Mucosa of stomach (tissue), 1 donor: Measurements from ENCODE around the gene TRAF4.

Experiments used
- H3K27me3 ChIP-seq: one replicate; pipeline ENCODE4 v1.7.0; 2013; ENCODE audit warnings: mild to moderate bottlenecking, low read length; ENCODE audit not compliant: control insufficient read depth, insufficient read depth
- H3K36me3 ChIP-seq: one replicate; pipeline ENCODE4 v1.7.0; 2013; ENCODE audit warnings: low read length; ENCODE audit not compliant: control insufficient read depth, insufficient read depth
- H3K4me1 ChIP-seq: one replicate; pipeline ENCODE4 v1.7.0; 2013; ENCODE audit warnings: mild to moderate bottlenecking, low read length; ENCODE audit not compliant: control insufficient read depth, insufficient read depth
- H3K4me3 ChIP-seq: one replicate; pipeline ENCODE4 v1.7.0; 2013; ENCODE audit warnings: low read length
- H3K9ac ChIP-seq: one replicate; pipeline ENCODE4 v1.7.0; 2013; ENCODE audit warnings: mild to moderate bottlenecking, low read length, moderate library complexity
- H3K9me3 ChIP-seq: one replicate; pipeline ENCODE4 v1.7.0; 2013; ENCODE audit warnings: mild to moderate bottlenecking, low read length, moderate library complexity; ENCODE audit not compliant: control insufficient read depth
- donor health status: Pancreatic carcinoma.

TRAF4 gene

DNA sequence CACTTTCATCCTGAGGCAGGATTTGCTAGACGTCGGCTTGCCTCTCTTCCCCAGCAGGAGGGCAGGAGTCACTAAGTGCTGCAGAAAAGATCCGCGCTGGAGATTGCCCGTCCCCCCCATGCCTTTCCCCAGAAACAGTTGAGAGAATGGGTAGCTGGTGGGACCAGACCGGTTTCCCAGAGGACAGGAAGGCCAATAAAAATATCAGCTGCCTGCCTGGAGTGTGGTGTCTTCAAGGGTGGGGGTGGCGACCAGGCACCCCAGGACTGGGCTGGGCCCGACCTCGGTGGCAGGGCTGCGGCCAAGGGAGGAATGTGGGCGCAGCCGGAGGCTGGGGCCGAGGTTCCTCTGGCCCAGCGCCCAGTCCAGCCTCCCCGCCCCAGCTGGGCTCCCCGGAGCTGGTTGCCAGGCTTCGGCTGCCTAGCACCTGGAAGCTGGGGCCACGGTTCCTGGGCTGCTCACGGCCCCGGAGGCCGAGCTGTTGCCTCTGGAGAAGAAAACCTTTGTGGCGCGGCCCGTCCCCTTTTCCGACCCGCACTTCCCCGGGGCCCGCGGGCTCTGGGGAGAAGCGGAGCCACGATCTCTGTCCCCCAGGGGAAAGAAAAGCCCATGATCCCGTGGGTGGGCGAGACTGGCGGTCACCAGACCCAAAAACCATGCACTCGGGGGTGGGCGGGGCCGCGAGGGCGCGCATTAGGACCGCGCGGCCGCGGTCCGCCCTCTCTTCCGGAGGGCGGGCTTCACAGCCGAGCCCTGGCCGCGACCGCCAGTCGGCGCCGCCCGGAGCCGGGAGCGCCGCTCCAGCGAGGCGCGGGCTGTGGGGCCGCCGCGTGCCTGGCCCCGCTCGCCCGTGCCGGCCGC is at the start of gene TRAF4:
TRAF4 (plus strand) TSS at position 769 of the 861 bp plus-strand sequence. CDS start 102 bp downstream, outside the sequence.
- H3K9ac ChIP-seq, result peak within 1 kb of the TSS; percentile 99
- no peaks in the 10 kb centered on the region for H3K9me3 ChIP-seq
- peaks cover 61% of the 10 kb centered on the region for H3K4me1 ChIP-seq
- no peaks in the 10 kb centered on the region for H3K27me3 ChIP-seq
- peak within 1 kb of the TSS; percentile 85 for H3K4me3 ChIP-seq
- H3K36me3 ChIP-seq, result peaks cover 14% of the 10 kb centered on the region

- Histone ChIP-seq H3K36me3 (peaks cover 60% of the 10 kb centered on the region), H3K4me3 (no peak overlapping the region), H3K9me3 (no peaks in the 10 kb centered on the region)
These were observed 45.4 kb upstream of the TRAF4 start for GRCh38 chr17:28698253-28698941.

GRCh38 chr17:28700278-28700677 is 43.5 kb upstream of the TRAF4 start:
- Histone ChIP-seq H3K27me3 (no peaks in the 10 kb centered on the region), H3K4me3 (no peak overlapping the region), H3K36me3 (peaks cover 59% of the 10 kb centered on the region), H3K4me1 (peaks cover 42% of the 10 kb centered on the region), H3K9ac (no peak overlapping the region), H3K9me3 (no peaks in the 10 kb centered on the region)

More at GRCh38 chr17:28698253-28698941, 45.4 kb upstream of the TRAF4 start:
- Histone ChIP-seq H3K9ac (peak overlapping the region; percentile 11), H3K27me3 (no peaks in the 10 kb centered on the region), H3K4me1 (peaks cover 42% of the 10 kb centered on the region)

- no peaks in the 10 kb centered on the region for H3K9me3 ChIP-seq
- H3K4me1 ChIP-seq, result peaks cover 42% of the 10 kb centered on the region
- no peaks in the 10 kb centered on the region for H3K27me3 ChIP-seq
- peaks cover 52% of the 10 kb centered on the region for H3K36me3 ChIP-seq
- no peak overlapping the region for H3K4me3 ChIP-seq
- H3K9ac ChIP-seq, result no peak overlapping the region
These were observed 42.9 kb upstream of the TRAF4 start for GRCh38 chr17:28700830-28701492.

GRCh38 chr17:28702026-28702751 is 41.6 kb upstream of the TRAF4 start:
- no peaks in the 10 kb centered on the region for H3K9me3 ChIP-seq
- no peak overlapping the region for H3K4me3 ChIP-seq
- peaks cover 33% of the 10 kb centered on the region for H3K4me1 ChIP-seq
- H3K9ac ChIP-seq, result no peak overlapping the region
- no peaks in the 10 kb centered on the region for H3K27me3 ChIP-seq
- peaks cover 45% of the 10 kb centered on the region for H3K36me3 ChIP-seq

DNA sequence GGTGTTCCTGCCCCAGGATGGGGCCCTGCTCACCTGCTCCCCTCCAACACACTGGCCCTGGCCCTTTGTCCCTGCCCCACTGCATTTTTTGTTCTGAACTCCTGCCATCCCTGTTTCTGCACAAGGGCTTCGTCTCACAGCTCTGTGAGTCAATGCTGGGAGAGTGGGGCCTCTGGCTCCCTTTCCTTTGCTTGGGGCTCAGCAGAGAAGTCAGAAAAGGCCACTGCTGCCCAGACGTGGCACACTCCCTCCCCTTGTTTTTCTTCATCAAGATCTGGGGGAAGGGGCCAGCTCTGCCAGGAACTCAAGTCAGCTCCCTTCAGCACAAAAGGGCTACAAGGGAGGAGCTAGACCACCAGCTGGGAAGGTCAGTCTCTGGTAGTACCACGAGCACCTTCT is 41.1 kb upstream of the TRAF4 start:
- H3K36me3 ChIP-seq, result peaks cover 43% of the 10 kb centered on the region
- H3K27me3 ChIP-seq, result no peaks in the 10 kb centered on the region
- H3K4me3 ChIP-seq, result no peak overlapping the region
- H3K9me3 ChIP-seq, result no peaks in the 10 kb centered on the region
- H3K4me1 ChIP-seq, result peaks cover 27% of the 10 kb centered on the region
- no peak overlapping the region for H3K9ac ChIP-seq

GRCh38 chr17:28703552-28704218 is 40.1 kb upstream of the TRAF4 start:
- Histone ChIP-seq H3K4me1 (peaks cover 18% of the 10 kb centered on the region), H3K9me3 (no peaks in the 10 kb centered on the region), H3K4me3 (no peak overlapping the region), H3K27me3 (no peaks in the 10 kb centered on the region), H3K36me3 (peaks cover 42% of the 10 kb centered on the region), H3K9ac (no peak overlapping the region)

- H3K9me3 ChIP-seq, result no peaks in the 10 kb centered on the region
- no peak overlapping the region for H3K9ac ChIP-seq
- no peak overlapping the region for H3K4me3 ChIP-seq
- peaks cover 18% of the 10 kb centered on the region for H3K4me1 ChIP-seq
- no peaks in the 10 kb centered on the region for H3K27me3 ChIP-seq
- H3K36me3 ChIP-seq, result peaks cover 36% of the 10 kb centered on the region
These were observed 39.5 kb upstream of the TRAF4 start for GRCh38 chr17:28704219-28704858.

GRCh38 chr17:28705074-28705659 is 38.6 kb upstream of the TRAF4 start:
- peaks cover 27% of the 10 kb centered on the region for H3K36me3 ChIP-seq
- H3K27me3 ChIP-seq, result no peaks in the 10 kb centered on the region
- no peak overlapping the region for H3K9ac ChIP-seq
- peaks cover 18% of the 10 kb centered on the region for H3K4me1 ChIP-seq
- no peak overlapping the region for H3K4me3 ChIP-seq
- H3K9me3 ChIP-seq, result no peaks in the 10 kb centered on the region

DNA sequence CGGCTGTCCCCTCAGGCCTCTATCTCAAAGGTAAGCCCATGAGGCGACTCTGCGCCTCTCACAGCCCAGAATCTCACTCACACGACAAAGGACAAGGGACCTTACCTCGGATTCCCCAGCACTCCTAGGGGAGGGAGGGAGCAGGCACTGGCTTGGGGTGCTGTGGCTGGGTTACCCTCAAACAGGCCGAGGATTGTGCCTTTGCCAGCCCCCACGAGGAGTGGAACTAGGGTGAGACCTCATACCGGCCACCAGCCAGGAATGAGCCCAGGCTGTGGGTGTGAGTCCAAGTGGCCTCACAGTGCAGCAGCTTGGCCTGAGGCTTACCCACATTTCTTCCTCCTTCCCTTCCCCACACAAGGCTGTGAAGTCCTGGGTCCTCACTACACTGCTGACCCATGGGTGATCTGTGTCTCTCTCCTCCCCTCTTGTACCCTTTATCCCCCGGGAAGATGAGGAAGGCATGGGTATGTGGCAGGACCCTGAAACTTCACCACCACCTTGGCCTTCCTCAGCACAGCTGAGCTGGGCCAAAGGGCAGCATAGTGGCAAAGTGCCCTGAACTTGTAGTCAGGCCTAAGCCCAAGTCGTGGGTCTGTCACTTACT is 38.0 kb upstream of the TRAF4 start:
- H3K4me3 ChIP-seq, result no peak overlapping the region
- no peak overlapping the region for H3K9ac ChIP-seq
- H3K27me3 ChIP-seq, result no peaks in the 10 kb centered on the region
- H3K4me1 ChIP-seq, result peaks cover 21% of the 10 kb centered on the region
- no peaks in the 10 kb centered on the region for H3K9me3 ChIP-seq
- peaks cover 21% of the 10 kb centered on the region for H3K36me3 ChIP-seq
